Panc1 (cell line): ENCODE results near the gene VAV3. TPM values are rescaled to one million over a fixed set of nuclear protein-coding genes. Genes with fewer than 3 reads are reported as not detected.

Experiments
- ATAC-seq: fragments of 200-7000 bp; cut with Tn5 transposase; 2 replicates; pipeline ENCODE4 v1.9.1; 2020; ENCODE audit warnings: mild to moderate bottlenecking, moderate library complexity
- BruUV-seq: library from RNA; stranded (reverse); fragments of 400-500 nt; replicated peaks from 2 replicates; lab custom pipeline; 2021; lab: Mats Ljungman, UMichigan
- CTCF ChIA-PET: fragments of 300-600 bp; sonication (Branson Sonifier 250); formaldehyde crosslinking; loops from one replicate; lab custom pipeline; 2022; ENCODE audit warnings: antibody characterized with exemption; lab: Charles Lee
- POLR2A ChIA-PET: fragments of 300-600 bp; sonication (Branson Sonifier 250); formaldehyde crosslinking; loops from one replicate; lab custom pipeline; 2022; ENCODE audit warnings: antibody characterized with exemption; lab: Charles Lee
- DNase-seq: peaks from one replicate; pipeline ENCODE4 v3.0.0-alpha.2; 2010; ENCODE audit warnings: low read depth, low spot score
- H3K27ac ChIP-seq: 2 replicates; pipeline ENCODE4 v1.5.1; 2011; ENCODE audit warnings: mild to moderate bottlenecking, low read length, inconsistent platforms
- H3K27me3 ChIP-seq: fragments of 200-500 bp; sonication (Bioruptor generic); 2 replicates; pipeline ENCODE4 v1.6.0; 2014; ENCODE audit warnings: low read length, inconsistent platforms; ENCODE audit not compliant: control insufficient read depth, insufficient read depth
- H3K36me3 ChIP-seq: fragments of 200-500 bp; sonication (Bioruptor generic); 2 replicates; pipeline ENCODE4 v1.5.1; 2014; ENCODE audit warnings: inconsistent platforms, mild to moderate bottlenecking, low read length, moderate library complexity; ENCODE audit not compliant: control insufficient read depth, insufficient read depth
- H3K4me1 ChIP-seq: 2 replicates; pipeline ENCODE4 v1.5.1; 2011; ENCODE audit warnings: inconsistent platforms, mild to moderate bottlenecking, low read length, moderate library complexity; ENCODE audit not compliant: control insufficient read depth, insufficient read depth
- H3K4me3 ChIP-seq, 2 experiments: 2 replicates each; pipeline ENCODE4 v1.5.1; 2011 to 2012; ENCODE audit warnings: low read depth in 2 of 2, low read length in 2 of 2, mild to moderate bottlenecking in 2 of 2, inconsistent platforms in 1 of 2, moderate library complexity in 1 of 2
- H3K9me3 ChIP-seq: fragments of 200-500 bp; sonication (Bioruptor generic); 2 replicates; pipeline ENCODE4 v1.5.1; 2014; ENCODE audit warnings: low read depth, mild to moderate bottlenecking, inconsistent platforms, low read length, moderate library complexity; ENCODE audit not compliant: control insufficient read depth, insufficient read depth
- CTCF ChIP-seq: fragments of 450-650 bp; IDR thresholded peaks from 2 replicates; pipeline ENCODE4 v1.5.1; 2017; ENCODE audit warnings: mild to moderate bottlenecking
- POLR2AphosphoS5 ChIP-seq: IDR thresholded peaks from 2 replicates; pipeline ENCODE4 v1.6.1; 2012; ENCODE audit warnings: mild to moderate bottlenecking, low read depth, low read length, moderate library complexity
- REST ChIP-seq, 2 experiments: IDR thresholded peaks; 2 replicates each; pipeline ENCODE4 v1.6.1; 2011 to 2012; ENCODE audit warnings: low read depth in 2 of 2, control low read depth in 1 of 2, low read length in 1 of 2, mild to moderate bottlenecking in 1 of 2, moderate library complexity in 1 of 2; ENCODE audit not compliant: insufficient read depth in 1 of 2
- SIN3A ChIP-seq: IDR thresholded peaks from 2 replicates; pipeline ENCODE4 v1.6.1; 2012; ENCODE audit warnings: low read depth, mild to moderate bottlenecking, low read length, moderate library complexity, borderline replicate concordance; ENCODE audit not compliant: insufficient read depth
- TCF7L2 ChIP-seq: IDR thresholded peaks from 2 replicates; pipeline ENCODE4 v1.6.1; 2011; ENCODE audit warnings: mild to moderate bottlenecking, low read depth, low read length, inconsistent platforms
- in situ Hi-C: cut with HindIII; loops from 2 replicates; pipeline ENCODE4 v1.10.0; 2016; ENCODE audit warnings: low sequenced_read_pairs, low pct_unique_long_range_greater_than_20kb
- intact Hi-C: fragments of 100-400 bp; cut with micrococcal nuclease; formaldehyde crosslinking; loops from one replicate; pipeline ENCODE4 v1.10.0; 2022; ENCODE audit not compliant: unreplicated experiment
- total RNA-seq: library from RNA; stranded (reverse); gene quantifications from one replicate; pipeline ENCODE4 v1.2.1, GENCODE V29; 2021; ENCODE audit not compliant: unreplicated experiment

VAV3 gene
- total RNA-seq, 1 experiment from 2014 or later: 0.23 TPM

GRCh38 chr1:107941531-107941930 lies 23.4 kb downstream of the VAV3 start:
- ChIA-PET POLR2A (no interaction called here), CTCF (no interaction called here)
- Histone ChIP-seq H3K9me3 (no peaks in the 10 kb centered on the region), H3K36me3 (no peaks in the 10 kb centered on the region), H3K4me3 (no peak overlapping the region), H3K27ac (no peak overlapping the region), H3K4me1 (no peaks in the 10 kb centered on the region), H3K27me3 (no peaks in the 10 kb centered on the region)
- BruUV-seq: no TSS peak
- no peak for TF ChIP-seq REST (IDR thresholded peaks at IDR 0.05; ENCODE audit: insufficient read depth in 1 of 2, low read depth in 2 of 2, low read length in 1 of 2)
- no peak for TF ChIP-seq CTCF
- no peak for TF ChIP-seq SIN3A
- TF ChIP-seq TCF7L2: no peak
- no peak for TF ChIP-seq POLR2AphosphoS5
- ATAC-seq (no peak), DNase-seq (no peak)
- intact Hi-C loops: no loop called here
- in situ Hi-C loops: no loop called here

GRCh38 chr1:107941123-107941522 lies 23.9 kb downstream of the VAV3 start:
- Histone ChIP-seq H3K9me3 (no peaks in the 10 kb centered on the region), H3K27me3 (no peaks in the 10 kb centered on the region), H3K36me3 (no peaks in the 10 kb centered on the region), H3K4me3 (no peak overlapping the region), H3K4me1 (no peaks in the 10 kb centered on the region), H3K27ac (no peak overlapping the region)
- CTCF ChIA-PET: no interaction called here
- DNase-seq (no peak), ATAC-seq (no peak)
- intact Hi-C loops (no loop called here), in situ Hi-C loops (no loop called here)
- TF ChIP-seq SIN3A: no peak
- TF ChIP-seq POLR2AphosphoS5: no peak
- TF ChIP-seq REST (IDR thresholded peaks at IDR 0.05; ENCODE audit: insufficient read depth in 1 of 2, low read depth in 2 of 2, low read length in 1 of 2): no peak
- TF ChIP-seq CTCF: no peak
- TF ChIP-seq TCF7L2: no peak
- BruUV-seq: no TSS peak
- POLR2A ChIA-PET: no interaction called here
